Hepatocyte (in vitro differentiated cells): ENCODE measurements around the gene ANGPTL7. TPM values are rescaled to one million over a fixed set of nuclear protein-coding genes. Genes with fewer than 3 reads are reported as not detected.

Source experiments
- DNase-seq: peaks from one replicate; pipeline ENCODE4 v3.0.0-alpha.2; 2016; ENCODE audit warnings: low spot score
- H2AFZ ChIP-seq: fragments of 200-600 bp; sonication (generic); 2 replicates; pipeline ENCODE4 v1.6.0; 2016; ENCODE audit warnings: antibody characterized with exemption, mild to moderate bottlenecking
- H3K27ac ChIP-seq: fragments of 200-600 bp; sonication (generic); 2 replicates; pipeline ENCODE4 v1.5.1; 2016; ENCODE audit warnings: mild to moderate bottlenecking
- H3K27me3 ChIP-seq: fragments of 200-600 bp; sonication (generic); 2 replicates; pipeline ENCODE4 v1.6.1; 2016
- H3K36me3 ChIP-seq: fragments of 200-600 bp; sonication (generic); replicated peaks from 2 replicates; pipeline ENCODE4 v1.5.1; 2016; ENCODE audit warnings: low read depth; ENCODE audit not compliant: insufficient read depth
- H3K4me1 ChIP-seq: fragments of 200-600 bp; sonication (generic); 2 replicates; pipeline ENCODE4 v1.5.1; 2016; ENCODE audit warnings: mild to moderate bottlenecking, moderate library complexity; ENCODE audit not compliant: insufficient read depth
- H3K4me2 ChIP-seq: fragments of 200-600 bp; sonication (generic); 2 replicates; pipeline ENCODE4 v1.6.0; 2016
- H3K4me3 ChIP-seq: fragments of 200-600 bp; sonication (generic); 2 replicates; pipeline ENCODE4 v1.5.1; 2016; ENCODE audit warnings: mild to moderate bottlenecking
- H3K79me2 ChIP-seq: fragments of 200-600 bp; sonication (generic); 2 replicates; pipeline ENCODE4 v1.6.0; 2017; ENCODE audit warnings: mild to moderate bottlenecking
- H3K9me2 ChIP-seq: fragments of 200-600 bp; sonication (generic); replicated peaks from 2 replicates; pipeline ENCODE4 v1.6.0; 2017; ENCODE audit warnings: mild to moderate bottlenecking; ENCODE audit not compliant: insufficient read depth
- H3K9me3 ChIP-seq: fragments of 200-600 bp; sonication (generic); 2 replicates; pipeline ENCODE4 v1.5.1; 2016; ENCODE audit warnings: low read depth, mild to moderate bottlenecking
- H4K20me1 ChIP-seq: fragments of 200-600 bp; sonication (generic); 2 replicates; pipeline ENCODE4 v1.6.0; 2016; ENCODE audit warnings: mild to moderate bottlenecking; ENCODE audit not compliant: insufficient read depth, poor library complexity, severe bottlenecking
- EZH2 ChIP-seq: fragments of 200-600 bp; sonication (generic); IDR thresholded peaks from 2 replicates; pipeline ENCODE4 v1.6.1; 2016; ENCODE audit warnings: antibody characterized with exemption, mild to moderate bottlenecking, borderline replicate concordance
- EZH2phosphoT487 ChIP-seq: fragments of 200-600 bp; sonication (generic); IDR thresholded peaks from one replicate; pipeline ENCODE4 v1.6.1; 2018; ENCODE audit warnings: antibody characterized with exemption, mild to moderate bottlenecking, low read depth, moderate library complexity; ENCODE audit not compliant: unreplicated experiment, severe bottlenecking
- WGBS: methylation state at CpG from one replicate; pipeline ENCODE4 v1.1.6; 2016; ENCODE audit warnings: low lambda C conversion rate; ENCODE audit errors: missing lambda C conversion rate; 5-methylcytosine and 5-hydroxymethylcytosine counted together
- polyA plus RNA-seq: library from polyadenylated mRNA; unstranded; fragments of >200 nt; fragmentation: Nextera tagmentation; extraction: Ambion mirVana; gene quantifications from 2 replicates; pipeline ENCODE4 v1.2.1, GENCODE V29; 2016
- total RNA-seq: library from RNA; depleted of rRNA; stranded (reverse); fragments of >200 nt; gene quantifications from 2 replicates; pipeline ENCODE4 v1.2.3, GENCODE V29; 2014
- TF ChIP-seq, protein P1 (sequence below): fragments of 200-600 bp; sonication (generic); IDR thresholded peaks from 2 replicates; pipeline ENCODE4 v1.5.1; 2016; ENCODE audit warnings: antibody characterized with exemption, mild to moderate bottlenecking; ENCODE audit not compliant: poor library complexity

Gene ANGPTL7
- total and polyA plus RNA-seq, 2 experiments from 2014 or later = 25.6 to 50.5 TPM

DNA sequence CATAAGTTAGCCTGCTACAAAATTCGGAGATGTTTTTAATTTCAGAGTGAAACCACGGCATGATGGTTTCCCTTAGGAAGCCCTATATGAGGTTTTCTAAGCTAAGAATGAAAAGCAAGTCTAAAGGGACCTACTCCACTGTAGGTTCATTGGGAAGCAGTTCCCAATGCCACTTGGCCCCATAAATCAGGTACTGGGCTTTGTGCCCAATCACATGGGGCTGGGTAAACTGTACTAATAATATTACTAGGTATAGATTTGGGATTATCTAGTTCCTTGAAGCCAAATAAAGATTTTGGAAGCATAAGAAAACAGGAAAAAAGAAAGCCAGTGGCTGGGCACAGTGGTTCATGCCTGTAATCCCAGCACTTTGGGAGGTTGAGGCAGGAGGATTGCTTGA, 19.1 kb upstream of the ANGPTL7 start:
- Histone ChIP-seq H3K27ac (no peak overlapping the region), H3K9me2 (no peaks in the 10 kb centered on the region), H3K4me1 (peaks cover 13% of the 10 kb centered on the region), H3K9me3 (no peaks in the 10 kb centered on the region), H2AFZ (no peak overlapping the region), H3K4me3 (no peak overlapping the region), H3K4me2 (no peak overlapping the region), H3K36me3 (no peaks in the 10 kb centered on the region), H3K27me3 (no peaks in the 10 kb centered on the region), H4K20me1 (no peaks in the 10 kb centered on the region), H3K79me2 (no peaks in the 10 kb centered on the region)
- WGBS = 93% methylated on average over 2 of the region's 2 CpGs
- TF ChIP-seq EZH2phosphoT487 (no peak), EZH2 (no peak)
- TF ChIP-seq, protein P1, sequence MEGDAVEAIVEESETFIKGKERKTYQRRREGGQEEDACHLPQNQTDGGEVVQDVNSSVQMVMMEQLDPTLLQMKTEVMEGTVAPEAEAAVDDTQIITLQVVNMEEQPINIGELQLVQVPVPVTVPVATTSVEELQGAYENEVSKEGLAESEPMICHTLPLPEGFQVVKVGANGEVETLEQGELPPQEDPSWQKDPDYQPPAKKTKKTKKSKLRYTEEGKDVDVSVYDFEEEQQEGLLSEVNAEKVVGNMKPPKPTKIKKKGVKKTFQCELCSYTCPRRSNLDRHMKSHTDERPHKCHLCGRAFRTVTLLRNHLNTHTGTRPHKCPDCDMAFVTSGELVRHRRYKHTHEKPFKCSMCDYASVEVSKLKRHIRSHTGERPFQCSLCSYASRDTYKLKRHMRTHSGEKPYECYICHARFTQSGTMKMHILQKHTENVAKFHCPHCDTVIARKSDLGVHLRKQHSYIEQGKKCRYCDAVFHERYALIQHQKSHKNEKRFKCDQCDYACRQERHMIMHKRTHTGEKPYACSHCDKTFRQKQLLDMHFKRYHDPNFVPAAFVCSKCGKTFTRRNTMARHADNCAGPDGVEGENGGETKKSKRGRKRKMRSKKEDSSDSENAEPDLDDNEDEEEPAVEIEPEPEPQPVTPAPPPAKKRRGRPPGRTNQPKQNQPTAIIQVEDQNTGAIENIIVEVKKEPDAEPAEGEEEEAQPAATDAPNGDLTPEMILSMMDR = no peak
- no peak for DNase-seq

DNA sequence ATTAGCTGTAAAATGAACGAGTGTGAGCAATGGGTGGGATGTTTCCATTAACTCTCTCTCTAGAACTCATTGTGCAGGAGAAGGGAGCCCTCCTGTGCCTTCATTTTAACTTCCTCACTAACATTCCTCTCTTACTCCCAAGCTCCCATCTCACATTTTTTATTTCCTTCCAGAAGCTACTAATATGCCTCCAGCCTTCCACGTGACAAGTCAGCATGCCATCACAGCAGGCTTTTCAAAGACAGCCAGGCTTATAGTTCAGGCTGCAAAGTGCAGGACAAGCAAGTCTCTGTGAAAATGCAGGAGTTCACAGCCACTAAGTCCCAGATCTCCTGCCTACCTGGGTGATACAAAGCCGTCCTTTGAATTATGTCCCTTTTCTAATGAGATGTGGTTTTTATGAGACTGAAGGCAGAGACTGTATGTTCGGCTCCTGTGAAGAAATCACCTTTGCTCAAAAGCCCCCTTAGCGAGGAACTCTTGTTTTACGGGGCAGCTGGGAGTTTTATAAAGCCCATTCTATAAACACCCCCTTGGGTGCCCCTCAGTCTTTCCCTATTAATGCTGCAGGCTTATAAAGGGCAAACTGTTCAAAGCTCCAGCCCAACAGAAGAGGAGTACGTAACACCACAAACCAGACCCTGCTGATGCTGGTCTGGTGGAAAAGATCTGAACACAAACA, 14.8 kb upstream of the ANGPTL7 start:
- Histone ChIP-seq H3K27me3 (no peaks in the 10 kb centered on the region), H3K4me2 (no peak overlapping the region), H2AFZ (no peak overlapping the region), H3K4me1 (peaks cover 17% of the 10 kb centered on the region), H3K27ac (peak overlapping the region; percentile 46), H3K9me2 (no peaks in the 10 kb centered on the region), H3K79me2 (no peaks in the 10 kb centered on the region), H3K9me3 (no peaks in the 10 kb centered on the region), H4K20me1 (no peaks in the 10 kb centered on the region), H3K4me3 (no peak overlapping the region), H3K36me3 (no peaks in the 10 kb centered on the region)
- 52% methylated on average over 7 of the region's 7 CpGs for WGBS
- TF ChIP-seq, protein P1 = peak; percentile 5
- TF ChIP-seq EZH2phosphoT487 = no peak
- peak; percentile 21 for DNase-seq

DNA sequence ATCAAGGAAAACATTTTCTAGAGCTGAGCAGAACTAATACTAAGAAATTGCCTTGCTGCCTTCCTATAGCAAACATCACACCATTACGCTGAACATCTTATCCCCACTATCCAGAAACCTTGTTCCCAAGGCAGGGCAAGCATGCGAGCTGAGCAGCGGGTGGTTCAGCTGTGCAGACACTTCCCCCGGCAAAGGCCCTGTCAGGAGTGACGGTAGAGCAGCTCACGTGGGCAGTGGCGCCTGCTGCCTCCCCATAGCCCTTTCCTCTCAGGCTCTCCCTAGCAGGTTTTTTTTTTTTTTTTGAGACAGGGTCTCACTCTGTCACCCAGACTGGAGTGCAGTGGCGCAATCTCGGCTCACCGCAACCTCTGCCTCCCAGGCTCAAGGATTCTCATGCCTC, 13.7 kb upstream of the ANGPTL7 start:
- TF ChIP-seq EZH2phosphoT487 (no peak), EZH2 (no peak)
- TF ChIP-seq, protein P1 = no peak
- Histone ChIP-seq H4K20me1 (no peaks in the 10 kb centered on the region), H3K27me3 (no peaks in the 10 kb centered on the region), H3K79me2 (no peaks in the 10 kb centered on the region), H3K36me3 (no peaks in the 10 kb centered on the region), H3K4me2 (no peak overlapping the region), H3K4me3 (no peak overlapping the region), H3K4me1 (peaks cover 18% of the 10 kb centered on the region), H3K9me2 (no peaks in the 10 kb centered on the region), H2AFZ (no peak overlapping the region), H3K9me3 (no peaks in the 10 kb centered on the region), H3K27ac (no peak overlapping the region)
- DNase-seq = no peak
- WGBS = 93% methylated on average over 10 of the region's 10 CpGs
